HEK293T (cell line): Measurements from ENCODE around the gene GP9.

Experiments used
- CTCF ChIA-PET: fragments of 350-600 bp; formaldehyde crosslinking; extraction: SDS; loops from one replicate; lab custom pipeline; 2021; ENCODE audit warnings: antibody characterized with exemption, inconsistent platforms; lab: Yijun Ruan, JAX
- POLR2A ChIA-PET: fragments of 350-600 bp; formaldehyde crosslinking; extraction: SDS; loops from one replicate; lab custom pipeline; 2020; ENCODE audit warnings: antibody characterized with exemption, inconsistent platforms; lab: Yijun Ruan, JAX
- DNase-seq: peaks from one replicate; pipeline ENCODE4 v3.0.0; 2012; ENCODE audit warnings: mixed read lengths; ENCODE audit errors: extremely low spot score
- ARNT ChIP-seq: fragments of 450-650 bp; IDR thresholded peaks from 2 replicates; pipeline ENCODE4 v1.6.1; 2017; ENCODE audit warnings: mild to moderate bottlenecking
- BHLHE40 ChIP-seq: fragments of 450-650 bp; IDR thresholded peaks from 2 replicates; pipeline ENCODE4 v1.6.1; 2016; ENCODE audit warnings: mild to moderate bottlenecking, moderate library complexity, borderline replicate concordance
- CTBP1 ChIP-seq: fragments of 450-650 bp; IDR thresholded peaks from 2 replicates; pipeline ENCODE4 v1.6.1; 2016; ENCODE audit warnings: borderline replicate concordance
- ELF4 ChIP-seq: fragments of 450-650 bp; IDR thresholded peaks from 2 replicates; pipeline ENCODE4 v1.6.1; 2017; ENCODE audit warnings: antibody characterized with exemption
- FOXA1 ChIP-seq: fragments of 450-650 bp; IDR thresholded peaks from 2 replicates; pipeline ENCODE4 v1.6.1; 2016; ENCODE audit warnings: mild to moderate bottlenecking
- FOXK2 ChIP-seq: fragments of 450-650 bp; IDR thresholded peaks from 2 replicates; pipeline ENCODE4 v1.6.1; 2016; ENCODE audit warnings: mild to moderate bottlenecking
- FOXM1 ChIP-seq: fragments of 450-650 bp; IDR thresholded peaks from 2 replicates; pipeline ENCODE4 v1.6.1; 2017; ENCODE audit warnings: mild to moderate bottlenecking, borderline replicate concordance
- HDGF ChIP-seq: fragments of 450-650 bp; IDR thresholded peaks from 2 replicates; pipeline ENCODE4 v1.6.1; 2017; ENCODE audit warnings: antibody characterized with exemption, borderline replicate concordance
- L3MBTL2 ChIP-seq: fragments of 450-650 bp; conservative IDR thresholded peaks from 2 replicates; pipeline ENCODE4 v1.6.1; 2016; ENCODE audit warnings: mild to moderate bottlenecking
- LEF1 ChIP-seq: fragments of 450-650 bp; IDR thresholded peaks from 2 replicates; pipeline ENCODE4 v1.6.1; 2017; ENCODE audit warnings: mild to moderate bottlenecking, borderline replicate concordance
- NFRKB ChIP-seq: fragments of 450-650 bp; IDR thresholded peaks from 2 replicates; pipeline ENCODE4 v1.6.1; 2016; ENCODE audit warnings: mild to moderate bottlenecking, moderate library complexity
- SP1 ChIP-seq: fragments of 450-650 bp; IDR thresholded peaks from 2 replicates; pipeline ENCODE4 v1.6.1; 2017
- SUZ12 ChIP-seq: fragments of 450-650 bp; IDR thresholded peaks from 2 replicates; pipeline ENCODE4 v1.6.1; 2016; ENCODE audit warnings: mild to moderate bottlenecking
- TARDBP ChIP-seq: fragments of 450-650 bp; IDR thresholded peaks from 2 replicates; pipeline ENCODE4 v1.6.1; 2016
- ZNF384 ChIP-seq: fragments of 450-650 bp; IDR thresholded peaks from 2 replicates; pipeline ENCODE4 v1.6.1; 2016
- TF ChIP-seq, protein P1 (sequence below): fragments of 450-650 bp; IDR thresholded peaks from 2 replicates; pipeline ENCODE4 v1.6.1; 2016

The GP9 gene

GRCh38 chr3:129058441-129059200 is 2.0 kb upstream of the GP9 start:
- ChIA-PET POLR2A (no interaction called here), CTCF (no interaction called here)
- no peak for DNase-seq
- no peak for TF ChIP-seq ARNT
- no peak for TF ChIP-seq ZNF384
- no peak for TF ChIP-seq FOXK2
- TF ChIP-seq CTBP1, result no peak
- TF ChIP-seq, protein P1, sequence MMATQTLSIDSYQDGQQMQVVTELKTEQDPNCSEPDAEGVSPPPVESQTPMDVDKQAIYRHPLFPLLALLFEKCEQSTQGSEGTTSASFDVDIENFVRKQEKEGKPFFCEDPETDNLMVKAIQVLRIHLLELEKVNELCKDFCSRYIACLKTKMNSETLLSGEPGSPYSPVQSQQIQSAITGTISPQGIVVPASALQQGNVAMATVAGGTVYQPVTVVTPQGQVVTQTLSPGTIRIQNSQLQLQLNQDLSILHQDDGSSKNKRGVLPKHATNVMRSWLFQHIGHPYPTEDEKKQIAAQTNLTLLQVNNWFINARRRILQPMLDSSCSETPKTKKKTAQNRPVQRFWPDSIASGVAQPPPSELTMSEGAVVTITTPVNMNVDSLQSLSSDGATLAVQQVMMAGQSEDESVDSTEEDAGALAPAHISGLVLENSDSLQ, result no peak
- no peak for TF ChIP-seq HDGF
- no peak for TF ChIP-seq SUZ12
- no peak for TF ChIP-seq NFRKB
- no peak for TF ChIP-seq FOXA1
- TF ChIP-seq BHLHE40, result no peak
- TF ChIP-seq SP1, result no peak
- TF ChIP-seq TARDBP, result no peak
- TF ChIP-seq FOXM1, result no peak
- TF ChIP-seq LEF1, result no peak
- no peak for TF ChIP-seq L3MBTL2
- TF ChIP-seq ELF4, result no peak

- no peak for DNase-seq
- CTCF ChIA-PET, result interaction anchor here (1.0 kb wide), 1 partner anchor 89 kb away, joined by 5 read pairs; no protein-coding TSS in a partner anchor
- no peak for TF ChIP-seq ARNT
- TF ChIP-seq ELF4, result no peak
- TF ChIP-seq LEF1, result no peak
- POLR2A ChIA-PET, result no interaction called here
Measured at GRCh38 chr3:129059311-129059958, 1.1 kb upstream of the GP9 start.

DNA sequence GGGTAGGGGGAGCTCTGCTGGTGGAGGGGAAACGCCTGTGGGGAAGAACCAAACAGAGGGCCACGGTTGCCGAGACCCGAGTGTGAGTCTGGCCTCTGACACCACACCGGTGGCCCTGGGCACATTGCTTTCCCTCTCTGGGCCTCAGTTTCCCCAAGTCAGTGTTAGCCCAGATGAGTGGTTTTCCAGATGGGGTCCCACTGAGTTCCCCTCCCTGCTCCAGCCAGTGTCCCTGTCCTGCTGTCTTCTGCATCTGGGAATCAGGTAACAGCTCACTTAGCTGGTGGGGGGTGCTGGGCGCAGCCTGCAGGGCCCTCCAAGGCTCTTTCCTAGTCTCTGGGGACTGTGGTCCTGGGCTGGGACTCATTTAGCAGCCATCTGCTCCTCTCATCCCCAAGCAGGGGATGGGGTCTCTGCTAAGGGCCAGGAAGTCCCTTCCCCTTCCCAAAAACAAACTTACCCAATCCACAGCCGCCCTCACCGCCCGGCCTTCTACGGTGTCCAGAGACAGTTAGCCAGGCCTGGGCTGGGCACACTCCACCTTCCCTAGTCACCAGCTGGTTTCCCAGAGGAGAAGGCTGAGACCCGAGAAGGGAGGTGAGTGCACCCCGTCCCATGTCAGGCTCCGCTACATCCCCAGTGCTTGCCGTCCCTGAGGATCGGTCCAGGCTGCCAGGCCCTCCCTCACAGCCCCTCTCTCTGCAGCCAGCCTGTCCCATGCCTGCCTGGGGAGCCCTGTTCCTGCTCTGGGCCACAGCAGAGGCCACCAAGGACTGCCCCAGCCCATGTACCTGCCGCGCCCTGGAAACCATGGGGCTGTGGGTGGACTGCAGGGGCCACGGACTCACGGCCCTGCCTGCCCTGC is 676 bp downstream of the GP9 start:
- POLR2A ChIA-PET, result no interaction called here
- no peak for DNase-seq
- CTCF ChIA-PET, result no interaction called here
- no peak for TF ChIP-seq ELF4
- no peak for TF ChIP-seq TARDBP
- no peak for TF ChIP-seq NFRKB
- no peak for TF ChIP-seq L3MBTL2
- no peak for TF ChIP-seq LEF1
- TF ChIP-seq ZNF384, result no peak
- TF ChIP-seq BHLHE40, result no peak
- no peak for TF ChIP-seq CTBP1
- TF ChIP-seq SP1, result no peak
- TF ChIP-seq ARNT, result no peak

GRCh38 chr3:129061888-129062834 is 1.6 kb downstream of the GP9 start:
- ChIA-PET POLR2A (no interaction called here), CTCF (interaction anchor here (0.9 kb wide), 1 partner anchor 12 kb away, joined by 3 read pairs; no protein-coding TSS in a partner anchor)
- TF ChIP-seq ELF4 (no peak), SUZ12 (no peak), ZNF384 (no peak), TARDBP (no peak), FOXM1 (no peak), LEF1 (no peak), ARNT (no peak), FOXA1 (no peak)

GRCh38 chr3:129063091-129063640 is 2.6 kb downstream of the GP9 start:
- no peak for DNase-seq
- TF ChIP-seq ELF4 (no peak), FOXK2 (no peak), LEF1 (no peak), BHLHE40 (no peak), HDGF (no peak), NFRKB (no peak), TARDBP (no peak), SUZ12 (no peak), ZNF384 (no peak), L3MBTL2 (no peak), SP1 (no peak), CTBP1 (no peak), FOXM1 (no peak), FOXA1 (no peak), ARNT (no peak)
- TF ChIP-seq, protein P1, result no peak
- CTCF ChIA-PET, result interaction anchor here (0.6 to 1.0 kb wide), 3 partner anchors 10 to 93 kb away, joined by 3 to 8 read pairs (median 3); no protein-coding TSS in a partner anchor
- POLR2A ChIA-PET, result no interaction called here

More at GRCh38 chr3:129061888-129062834, 1.6 kb downstream of the GP9 start:
- no peak for DNase-seq
